SK-N-MC (cell line): Measurements from ENCODE around the gene CKAP2L.

Experiments
- DNase-seq: peaks from one replicate; pipeline ENCODE4 v3.0.0-alpha.2; 2011; ENCODE audit warnings: low read depth, low spot score
- H3K27ac ChIP-seq: fragments of 200-600 bp; sonication (generic); 2 replicates; pipeline ENCODE4 v1.5.1; 2016; ENCODE audit warnings: mixed run types
- H3K36me3 ChIP-seq: fragments of 200-600 bp; sonication (generic); 2 replicates; pipeline ENCODE4 v1.6.1; 2017; ENCODE audit warnings: antibody characterized with exemption, low read length, mixed read lengths; ENCODE audit not compliant: insufficient read depth
- H3K4me3 ChIP-seq: fragments of 200-600 bp; sonication (generic); 2 replicates; pipeline ENCODE4 v1.5.1; 2016
- H3K9ac ChIP-seq: fragments of 200-600 bp; sonication (generic); 2 replicates; pipeline ENCODE4 v1.8.0; 2017; ENCODE audit warnings: mixed run types, mixed read lengths; ENCODE audit not compliant: insufficient read length
- H3K9me3 ChIP-seq: fragments of 200-600 bp; sonication (generic); 2 replicates; pipeline ENCODE4 v1.6.1; 2017; ENCODE audit warnings: low read depth, mild to moderate bottlenecking, antibody characterized with exemption, low read length, moderate library complexity, mixed read lengths
- EZH2 ChIP-seq: fragments of 200-600 bp; sonication (generic); IDR thresholded peaks from one replicate; pipeline ENCODE4 v1.6.1; 2017; ENCODE audit warnings: antibody characterized with exemption
- FOXP2 ChIP-seq: optimal IDR thresholded peaks from 2 replicates; pipeline ENCODE3; 2011; ENCODE audit warnings: mild to moderate bottlenecking, moderate library complexity; ENCODE audit not compliant: insufficient read depth; ENCODE audit errors: extremely low read length, control extremely low read depth
- POLR2AphosphoS5 ChIP-seq: IDR thresholded peaks from 2 replicates; pipeline ENCODE4 v1.6.1; 2012; ENCODE audit warnings: mild to moderate bottlenecking, low read depth, low read length, borderline replicate concordance

Gene CKAP2L

GRCh38 chr2:112749755-112750559 lies 14.5 kb downstream of the CKAP2L start:
- TF ChIP-seq POLR2AphosphoS5 (no peak), FOXP2 (no peak), EZH2 (no peak)
- Histone ChIP-seq H3K9ac (no peak overlapping the region), H3K27ac (no peak overlapping the region), H3K4me3 (no peak overlapping the region), H3K9me3 (no peaks in the 10 kb centered on the region), H3K36me3 (peaks cover 65% of the 10 kb centered on the region)
- no peak for DNase-seq

GRCh38 chr2:112740527-112740926 lies 23.9 kb downstream of the CKAP2L start:
- H3K9ac ChIP-seq, result no peak overlapping the region

GRCh38 chr2:112737542-112738232 lies 26.7 kb downstream of the CKAP2L start:
- peaks cover 43% of the 10 kb centered on the region for H3K36me3 ChIP-seq
- H3K9me3 ChIP-seq, result no peaks in the 10 kb centered on the region
- no peak for DNase-seq
- no peak overlapping the region for H3K27ac ChIP-seq
- TF ChIP-seq EZH2 (no peak), FOXP2 (no peak), POLR2AphosphoS5 (no peak)
- no peak overlapping the region for H3K4me3 ChIP-seq
- H3K9ac ChIP-seq, result no peak overlapping the region

More at GRCh38 chr2:112740527-112740926, 23.9 kb downstream of the CKAP2L start:
- Histone ChIP-seq H3K9me3 (no peaks in the 10 kb centered on the region), H3K36me3 (peaks cover 61% of the 10 kb centered on the region), H3K4me3 (no peak overlapping the region), H3K27ac (no peak overlapping the region)
- no peak for DNase-seq
- no peak for TF ChIP-seq EZH2
- TF ChIP-seq POLR2AphosphoS5, result no peak

DNA sequence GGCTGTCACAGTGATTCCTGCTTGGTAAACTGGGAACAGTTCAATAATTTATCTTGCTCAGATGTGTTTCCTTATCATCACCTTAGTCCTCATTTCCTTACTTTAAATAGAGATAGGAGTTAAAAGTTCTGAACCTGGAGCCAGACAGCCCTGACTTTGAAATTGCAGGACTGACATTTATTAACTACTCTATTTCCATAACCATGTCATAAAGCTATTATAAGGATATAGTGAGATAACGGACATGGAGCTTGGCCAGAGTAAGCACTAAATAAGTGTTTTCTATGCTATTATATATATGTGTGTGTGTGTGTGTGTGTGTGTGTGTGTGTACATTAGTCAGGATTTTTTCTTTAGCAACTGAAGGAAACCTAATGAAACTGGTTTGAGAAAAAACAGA lies 30.5 kb downstream of the CKAP2L start:
- TF ChIP-seq EZH2 (no peak), POLR2AphosphoS5 (no peak), FOXP2 (no peak)
- H3K9me3 ChIP-seq, result no peaks in the 10 kb centered on the region
- H3K27ac ChIP-seq, result no peak overlapping the region
- H3K4me3 ChIP-seq, result no peak overlapping the region
- H3K9ac ChIP-seq, result no peak overlapping the region
- H3K36me3 ChIP-seq, result peaks cover 9% of the 10 kb centered on the region; the same call in 1 of the 2 replicates
- no peak for DNase-seq

DNA sequence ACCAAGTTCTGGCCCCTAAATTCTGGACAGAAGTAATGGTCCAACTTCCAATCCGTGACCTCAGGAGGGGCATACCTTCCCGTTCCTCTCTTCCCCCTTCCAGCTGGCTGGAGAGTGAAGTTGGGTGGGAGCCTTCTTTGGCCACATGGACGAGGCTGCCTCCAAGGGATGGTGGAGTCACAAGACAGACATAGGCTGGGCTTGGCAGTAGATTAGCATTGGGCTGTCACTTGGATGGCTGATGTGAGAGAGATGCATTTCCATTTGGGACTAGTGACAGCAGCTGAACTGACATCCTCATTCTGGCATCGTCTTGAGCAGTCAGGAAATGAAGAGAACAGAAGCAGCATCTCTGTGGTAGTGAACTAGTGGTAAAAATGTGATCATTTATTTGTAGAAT lies 31.0 kb downstream of the CKAP2L start:
- TF ChIP-seq EZH2 (no peak), POLR2AphosphoS5 (no peak), FOXP2 (no peak)
- Histone ChIP-seq H3K9ac (no peak overlapping the region), H3K36me3 (peaks cover 5% of the 10 kb centered on the region; the same call in 1 of the 2 replicates), H3K4me3 (no peak overlapping the region), H3K9me3 (no peaks in the 10 kb centered on the region), H3K27ac (no peak overlapping the region)
- no peak for DNase-seq

- H3K9me3 ChIP-seq, result no peaks in the 10 kb centered on the region
- H3K9ac ChIP-seq, result no peak overlapping the region
- no peaks in the 10 kb centered on the region for H3K36me3 ChIP-seq
- DNase-seq, result no peak
- no peak overlapping the region for H3K4me3 ChIP-seq
- no peak for TF ChIP-seq FOXP2
- no peak for TF ChIP-seq EZH2
- no peak for TF ChIP-seq POLR2AphosphoS5
- H3K27ac ChIP-seq, result no peak overlapping the region
Observed at GRCh38 chr2:112731479-112731878, 32.9 kb downstream of the CKAP2L start.

DNA sequence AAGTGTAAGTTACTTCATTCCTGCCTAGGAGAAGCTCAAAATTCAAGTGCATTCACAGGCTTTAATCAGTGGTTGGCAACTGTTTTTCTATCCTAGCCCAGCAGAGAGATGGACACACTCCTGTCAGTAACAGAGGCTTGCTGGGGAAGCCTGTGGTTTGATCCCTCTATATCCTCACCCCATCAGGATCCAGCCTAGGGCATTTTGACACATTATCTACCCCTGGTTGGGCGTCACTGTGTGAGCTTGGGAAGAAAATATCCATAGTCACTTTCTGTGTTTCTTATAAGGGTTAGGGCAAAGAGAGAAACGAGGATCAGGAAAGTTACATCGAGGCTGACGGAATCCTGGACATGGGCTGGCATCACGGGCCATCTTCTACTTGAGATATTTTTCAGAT lies 33.6 kb downstream of the CKAP2L start:
- TF ChIP-seq EZH2 (no peak), POLR2AphosphoS5 (no peak), FOXP2 (no peak)
- Histone ChIP-seq H3K27ac (no peak overlapping the region), H3K4me3 (no peak overlapping the region), H3K9me3 (no peaks in the 10 kb centered on the region), H3K36me3 (no peaks in the 10 kb centered on the region), H3K9ac (no peak overlapping the region)
- DNase-seq, result no peak

DNA sequence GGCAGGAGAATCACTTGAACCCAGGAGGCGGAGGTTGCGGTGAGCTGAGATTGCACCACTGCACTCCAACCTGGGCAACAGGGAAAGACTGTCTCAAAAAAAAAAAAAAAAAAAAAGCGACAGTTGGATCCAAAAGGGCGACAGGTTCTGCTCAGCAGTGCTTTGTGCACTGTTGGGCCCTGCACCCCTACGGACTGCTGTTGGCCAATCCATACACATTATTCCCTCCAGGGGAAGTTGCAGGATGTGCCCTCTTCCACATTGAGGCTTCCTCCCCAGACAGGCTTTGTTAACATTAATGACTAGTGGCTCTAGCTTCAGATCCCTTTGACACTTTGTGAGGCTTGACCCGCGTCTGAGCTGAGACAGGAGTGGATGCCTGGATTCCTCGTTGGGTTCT lies 34.2 kb downstream of the CKAP2L start:
- no peak overlapping the region for H3K9ac ChIP-seq
- TF ChIP-seq POLR2AphosphoS5 (no peak), FOXP2 (no peak), EZH2 (no peak)
- no peak overlapping the region for H3K4me3 ChIP-seq
- DNase-seq, result no peak
- H3K36me3 ChIP-seq, result no peaks in the 10 kb centered on the region
- H3K27ac ChIP-seq, result no peak overlapping the region
- no peaks in the 10 kb centered on the region for H3K9me3 ChIP-seq
